HG02763 (cell line): ENCODE data around the gene CD302.
"Not testable (repeated sequence)": the region's sequence is repeated elsewhere in the genome, so short reads cannot be mapped to it uniquely, and the experiment has no call there.

ENCODE experiments used
- ATAC-seq: cut with Tn5 transposase; IDR thresholded peaks from one replicate; pipeline ENCODE4 v1.9.1; 2021; ENCODE audit warnings: mild to moderate bottlenecking, moderate library complexity; ENCODE audit not compliant: unreplicated experiment

The CD302 gene

GRCh38 chr2:159795841-159796690, 1.9 kb downstream of the CD302 start:
- no peak for ATAC-seq

GRCh38 chr2:159793326-159793725, 4.7 kb downstream of the CD302 start:
- ATAC-seq = no peak

- ATAC-seq = no peak
These were observed 5.4 kb downstream of the CD302 start for GRCh38 chr2:159792599-159792998.

GRCh38 chr2:159792036-159792435, 6.0 kb downstream of the CD302 start:
- no peak for ATAC-seq

GRCh38 chr2:159790323-159790722, 7.7 kb downstream of the CD302 start:
- no peak for ATAC-seq

GRCh38 chr2:159788253-159788652, 9.8 kb downstream of the CD302 start:
- ATAC-seq = no peak

GRCh38 chr2:159787647-159788046, 10.4 kb downstream of the CD302 start:
- not testable (repeated sequence) for ATAC-seq

- ATAC-seq = no peak
These were observed 11.1 kb downstream of the CD302 start for GRCh38 chr2:159786938-159787337.

GRCh38 chr2:159785195-159785594, 12.8 kb downstream of the CD302 start:
- ATAC-seq = no peak

GRCh38 chr2:159784744-159785143, 13.3 kb downstream of the CD302 start:
- not testable (repeated sequence) for ATAC-seq

GRCh38 chr2:159783556-159783955, 14.5 kb downstream of the CD302 start:
- no peak for ATAC-seq

- no peak for ATAC-seq
These were observed 21.7 kb downstream of the CD302 start for GRCh38 chr2:159776321-159776720.

- ATAC-seq = no peak
These were observed 23.0 kb downstream of the CD302 start for GRCh38 chr2:159775021-159775420.

- no peak for ATAC-seq
These were observed 23.5 kb downstream of the CD302 start for GRCh38 chr2:159774370-159774990.

- ATAC-seq = no peak
These were observed 24.1 kb downstream of the CD302 start for GRCh38 chr2:159773886-159774285.

- no peak for ATAC-seq
These were observed 24.6 kb downstream of the CD302 start for GRCh38 chr2:159773426-159773825.

- no peak for ATAC-seq
These were observed 28.9 kb downstream of the CD302 start for GRCh38 chr2:159769147-159769546.

- no peak for ATAC-seq
These were observed 35.9 kb downstream of the CD302 start for GRCh38 chr2:159762075-159762474.

GRCh38 chr2:159760326-159760725, 37.7 kb downstream of the CD302 start:
- ATAC-seq = no peak

- no peak for ATAC-seq
These were observed 38.4 kb downstream of the CD302 start for GRCh38 chr2:159759577-159759976.

- no peak for ATAC-seq
These were observed 39.3 kb downstream of the CD302 start for GRCh38 chr2:159758686-159759085.

- ATAC-seq = no peak
These were observed 39.8 kb downstream of the CD302 start for GRCh38 chr2:159758239-159758638.
